Thoracic aorta (tissue), 2 donors: ENCODE results near the gene PTOV1. TPM values are rescaled to one million over a fixed set of nuclear protein-coding genes. Genes with fewer than 3 reads are reported as not detected.

Experiments
- ATAC-seq: fragments of 150-250 bp; one replicate; pipeline ENCODE4 v1.8.0; 2017; ENCODE audit warnings: low read depth; ENCODE audit not compliant: insufficient number of reproducible peaks, low FRiP score
- DNase-seq: peaks from one replicate; pipeline ENCODE4 v3.0.0-alpha.2; 2020; ENCODE audit warnings: low spot score
- H3K27ac ChIP-seq, 2 donors: fragments of 200-600 bp; sonication (generic); 1 replicate in 1 of 2; 2 replicates in 1 of 2; pipeline ENCODE4 v1.5.1; 2016; ENCODE audit warnings: mild to moderate bottlenecking in 2 of 2, moderate library complexity in 2 of 2
- H3K27me3 ChIP-seq: fragments of 200-600 bp; sonication (generic); replicated peaks from 2 replicates; pipeline ENCODE4 v1.6.0; 2016; ENCODE audit warnings: mild to moderate bottlenecking; ENCODE audit not compliant: insufficient read depth
- H3K36me3 ChIP-seq: fragments of 200-600 bp; sonication (generic); one replicate; pipeline ENCODE4 v1.5.1; 2016
- H3K4me1 ChIP-seq, 2 donors: fragments of 200-600 bp; sonication (generic); 1 replicate in 1 of 2; 2 replicates in 1 of 2; pipeline versions ENCODE4 v1.5.1 to v1.6.0; 2016; ENCODE audit warnings: low read depth in 2 of 2, mild to moderate bottlenecking in 1 of 2; ENCODE audit not compliant: control insufficient read depth in 1 of 2
- H3K4me3 ChIP-seq: fragments of 200-600 bp; sonication (generic); 2 replicates; pipeline ENCODE4 v1.5.1; 2016; ENCODE audit warnings: mild to moderate bottlenecking
- H3K9me3 ChIP-seq: fragments of 200-600 bp; sonication (generic); 2 replicates; pipeline ENCODE4 v1.5.1; 2016
- total RNA-seq, 2 donors: library from RNA; depleted of rRNA; stranded (reverse); fragments of >200 nt; gene quantifications; one replicate each; pipeline versions ENCODE4 v1.1.0 to v1.2.3, GENCODE V29; 2016
- TF ChIP-seq, protein P1 (sequence below): fragments of 200-600 bp; sonication (generic); IDR thresholded peaks from one replicate; pipeline ENCODE4 v1.5.1; 2019; ENCODE audit warnings: antibody characterized with exemption

Gene PTOV1
- total RNA-seq, 2 donors from 2014 or later = 62.9 to 72.2 TPM

DNA sequence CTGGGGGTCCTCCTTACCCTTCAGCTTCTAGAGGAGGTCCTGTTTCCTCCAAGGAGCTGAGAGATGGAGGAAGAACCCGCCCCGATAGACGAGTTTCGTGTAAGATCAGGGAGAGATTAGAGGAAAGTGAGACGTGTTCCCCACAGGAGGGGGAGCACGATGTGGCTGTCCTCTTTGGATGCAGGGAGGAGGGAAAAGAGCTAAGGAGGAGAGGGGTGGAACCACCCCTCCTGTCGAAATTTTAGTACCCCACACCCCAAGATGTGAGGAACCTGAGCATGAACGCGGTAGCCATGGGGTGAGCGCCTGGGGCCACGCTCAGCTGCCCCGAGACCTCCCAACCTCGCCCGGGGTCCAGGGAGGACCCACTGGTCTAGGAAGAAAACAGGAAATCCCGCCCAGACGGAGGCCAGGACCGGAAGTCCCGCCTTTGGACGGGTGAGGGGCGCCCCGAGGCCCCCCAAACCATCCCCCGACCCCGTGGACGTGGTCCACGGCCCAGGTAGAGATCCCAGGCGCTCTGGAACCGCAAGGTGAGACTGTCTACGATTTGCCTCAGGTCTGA is 25.0 kb downstream of the PTOV1 start:
- TF ChIP-seq, protein P1, sequence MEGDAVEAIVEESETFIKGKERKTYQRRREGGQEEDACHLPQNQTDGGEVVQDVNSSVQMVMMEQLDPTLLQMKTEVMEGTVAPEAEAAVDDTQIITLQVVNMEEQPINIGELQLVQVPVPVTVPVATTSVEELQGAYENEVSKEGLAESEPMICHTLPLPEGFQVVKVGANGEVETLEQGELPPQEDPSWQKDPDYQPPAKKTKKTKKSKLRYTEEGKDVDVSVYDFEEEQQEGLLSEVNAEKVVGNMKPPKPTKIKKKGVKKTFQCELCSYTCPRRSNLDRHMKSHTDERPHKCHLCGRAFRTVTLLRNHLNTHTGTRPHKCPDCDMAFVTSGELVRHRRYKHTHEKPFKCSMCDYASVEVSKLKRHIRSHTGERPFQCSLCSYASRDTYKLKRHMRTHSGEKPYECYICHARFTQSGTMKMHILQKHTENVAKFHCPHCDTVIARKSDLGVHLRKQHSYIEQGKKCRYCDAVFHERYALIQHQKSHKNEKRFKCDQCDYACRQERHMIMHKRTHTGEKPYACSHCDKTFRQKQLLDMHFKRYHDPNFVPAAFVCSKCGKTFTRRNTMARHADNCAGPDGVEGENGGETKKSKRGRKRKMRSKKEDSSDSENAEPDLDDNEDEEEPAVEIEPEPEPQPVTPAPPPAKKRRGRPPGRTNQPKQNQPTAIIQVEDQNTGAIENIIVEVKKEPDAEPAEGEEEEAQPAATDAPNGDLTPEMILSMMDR = no peak
- no peaks in the 10 kb centered on the region for H3K27me3 ChIP-seq
- DNase-seq = no peak
- ATAC-seq = no peak
- peak overlapping the region; percentile 97 to 99 for H3K27ac ChIP-seq
- H3K4me1 ChIP-seq = peaks cover 9 to 30% of the 10 kb centered on the region in 2 donors
- H3K9me3 ChIP-seq = no peaks in the 10 kb centered on the region
- peaks cover 8% of the 10 kb centered on the region for H3K36me3 ChIP-seq
- peak overlapping the region; percentile 90 for H3K4me3 ChIP-seq

DNA sequence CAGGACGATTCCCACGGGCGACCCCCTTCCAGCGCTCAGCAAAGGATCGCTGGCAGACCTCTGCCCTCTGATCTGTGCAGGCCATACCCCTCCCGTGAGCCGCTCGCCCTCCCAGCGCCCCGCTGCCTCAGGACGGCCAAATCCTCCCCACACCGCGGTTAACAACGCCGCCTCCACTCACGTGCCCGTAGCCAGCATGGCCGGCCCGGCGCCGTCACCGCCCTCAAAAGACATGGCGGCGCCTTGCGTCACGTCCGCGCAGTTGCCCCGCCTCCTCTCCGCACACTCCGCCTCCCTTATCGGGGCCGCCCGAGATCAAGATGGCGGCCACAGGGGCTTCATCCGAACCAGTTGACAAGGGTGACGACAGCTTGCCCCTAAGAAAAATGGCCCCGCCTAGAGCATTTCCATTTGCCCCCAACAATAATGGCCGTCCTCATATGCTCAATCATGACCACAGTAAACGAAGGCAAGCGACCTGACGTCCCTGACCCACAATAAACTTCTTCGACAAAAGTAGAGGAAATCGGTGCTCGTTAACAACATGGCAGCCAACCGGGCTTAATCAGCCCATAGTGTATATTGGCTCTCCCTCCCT is 25.6 kb downstream of the PTOV1 start:
- Histone ChIP-seq H3K4me3 (peak overlapping the region; percentile 90), H3K4me1 (peaks cover 9 to 30% of the 10 kb centered on the region in 2 donors), H3K9me3 (no peaks in the 10 kb centered on the region), H3K27ac (peak overlapping the region; percentile 97 to 99), H3K36me3 (peaks cover 14% of the 10 kb centered on the region), H3K27me3 (no peaks in the 10 kb centered on the region)
- peak; percentile 93 for DNase-seq
- TF ChIP-seq, protein P1 = no peak
- ATAC-seq = peak; percentile 68

- peak; percentile 89 for ATAC-seq
- peaks cover 9 to 30% of the 10 kb centered on the region in 2 donors for H3K4me1 ChIP-seq
- TF ChIP-seq, protein P1 = no peak
- peak within 1 kb of the TSS; percentile 90 for H3K4me3 ChIP-seq
- H3K9me3 ChIP-seq = no peaks in the 10 kb centered on the region
- peaks cover 20% of the 10 kb centered on the region for H3K36me3 ChIP-seq
- H3K27ac ChIP-seq = peak within 1 kb of the TSS; percentile 97 to 99
- DNase-seq = peak; percentile 98
- no peaks in the 10 kb centered on the region for H3K27me3 ChIP-seq
Observed at GRCh38 chr19:49877020-49877878, 26.3 kb downstream of the PTOV1 start, which contains the start of the genes AKT1S1 and TBC1D17. Gene AKT1S1, minus strand, starts transcription at chr19:49877355. Its CDS starts 4,060 bp downstream, at chr19:49873295. Gene TBC1D17, plus strand, starts transcription at chr19:49877702. Its CDS starts 22 bp downstream, at chr19:49877724.

- H3K27me3 ChIP-seq = no peaks in the 10 kb centered on the region
- H3K36me3 ChIP-seq = peaks cover 29% of the 10 kb centered on the region
- ATAC-seq = peak; percentile 63
- peak; percentile 96 for DNase-seq
- no peaks in the 10 kb centered on the region for H3K9me3 ChIP-seq
- H3K27ac ChIP-seq = peak overlapping the region; percentile 97 to 99
- H3K4me1 ChIP-seq = peaks cover 9 to 30% of the 10 kb centered on the region in 2 donors
- TF ChIP-seq, protein P1 = no peak
- peak overlapping the region; percentile 90 for H3K4me3 ChIP-seq
Observed at GRCh38 chr19:49877879-49878743, 27.2 kb downstream of the PTOV1 start.
